Measurements from ENCODE around the gene PHF19.

DNA sequence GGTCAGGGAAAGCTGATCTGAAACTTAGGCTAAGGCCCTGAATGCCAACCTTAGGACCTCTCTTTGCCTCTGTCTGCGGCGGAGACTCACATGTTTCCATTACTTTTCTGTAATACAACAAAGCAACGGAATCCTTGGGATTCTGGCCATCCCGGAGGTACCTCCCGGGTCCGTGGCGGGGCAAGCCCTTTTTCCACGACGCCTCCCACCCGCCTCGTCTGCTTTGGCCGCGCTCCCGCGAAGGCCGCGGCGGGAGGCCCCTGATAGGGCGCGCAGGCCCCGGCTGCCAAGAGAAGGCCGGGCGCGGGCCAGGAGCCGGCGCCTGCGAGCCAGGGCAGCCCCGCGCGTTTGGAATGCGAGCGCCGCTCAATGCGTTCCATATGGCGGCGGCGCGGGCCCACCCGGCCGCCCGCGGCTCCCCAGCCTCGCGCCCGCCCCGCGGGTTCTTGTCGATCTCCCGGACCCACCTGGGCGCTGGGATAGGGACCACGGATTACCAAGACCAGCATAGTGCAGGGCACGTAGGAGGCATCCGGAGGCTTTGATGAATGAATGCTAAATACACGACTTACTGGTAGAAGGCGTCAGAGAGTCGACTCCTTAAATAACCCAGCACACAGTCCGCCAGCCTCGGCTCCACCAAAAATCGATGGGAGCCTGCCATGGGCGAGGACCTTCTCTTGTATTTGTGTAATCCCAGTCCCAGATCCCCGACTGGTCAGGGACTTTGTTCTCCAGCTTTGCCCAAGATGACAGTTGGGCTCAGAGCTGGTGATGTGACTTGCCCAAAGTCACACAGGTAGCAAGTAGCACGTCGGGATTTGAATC lies 17.5 kb upstream of the PHF19 start:
- TF ChIP-seq, protein P1, sequence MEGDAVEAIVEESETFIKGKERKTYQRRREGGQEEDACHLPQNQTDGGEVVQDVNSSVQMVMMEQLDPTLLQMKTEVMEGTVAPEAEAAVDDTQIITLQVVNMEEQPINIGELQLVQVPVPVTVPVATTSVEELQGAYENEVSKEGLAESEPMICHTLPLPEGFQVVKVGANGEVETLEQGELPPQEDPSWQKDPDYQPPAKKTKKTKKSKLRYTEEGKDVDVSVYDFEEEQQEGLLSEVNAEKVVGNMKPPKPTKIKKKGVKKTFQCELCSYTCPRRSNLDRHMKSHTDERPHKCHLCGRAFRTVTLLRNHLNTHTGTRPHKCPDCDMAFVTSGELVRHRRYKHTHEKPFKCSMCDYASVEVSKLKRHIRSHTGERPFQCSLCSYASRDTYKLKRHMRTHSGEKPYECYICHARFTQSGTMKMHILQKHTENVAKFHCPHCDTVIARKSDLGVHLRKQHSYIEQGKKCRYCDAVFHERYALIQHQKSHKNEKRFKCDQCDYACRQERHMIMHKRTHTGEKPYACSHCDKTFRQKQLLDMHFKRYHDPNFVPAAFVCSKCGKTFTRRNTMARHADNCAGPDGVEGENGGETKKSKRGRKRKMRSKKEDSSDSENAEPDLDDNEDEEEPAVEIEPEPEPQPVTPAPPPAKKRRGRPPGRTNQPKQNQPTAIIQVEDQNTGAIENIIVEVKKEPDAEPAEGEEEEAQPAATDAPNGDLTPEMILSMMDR (IDR thresholded peaks at IDR 0.05), result no peak
- TF ChIP-seq ZFX (IDR thresholded peaks at IDR 0.05; ENCODE audit: borderline replicate concordance), result no peak

Data from 22Rv1 (cell line).